Activated T-cell treated with anti-CD3 and anti-CD28 coated beads, Interleukin-2, amount 50 U/mL, for 24 hours (primary cell): Measurements from ENCODE around the gene ARFGAP1.
A peak's percentile ranks its signal among the peaks of the same experiment; 100 is the strongest.

Source experiments
- DNase-seq: peaks from one replicate; pipeline ENCODE4 v3.0.0-alpha.2; 2020
- H3K27ac Mint-ChIP-seq: 2 replicates; pipeline ENCODE4 v1.8.0; 2020; ENCODE audit warnings: mild to moderate bottlenecking, mixed read lengths
- H3K27me3 Mint-ChIP-seq: 2 replicates; pipeline ENCODE4 v1.8.0; 2020; ENCODE audit warnings: mixed read lengths
- H3K36me3 Mint-ChIP-seq: 2 replicates; pipeline ENCODE4 v1.8.0; 2020; ENCODE audit warnings: low read depth, mixed read lengths
- H3K4me1 Mint-ChIP-seq: 2 replicates; pipeline ENCODE4 v1.8.0; 2020; ENCODE audit warnings: low read depth, mixed read lengths
- H3K4me3 Mint-ChIP-seq: 2 replicates; pipeline ENCODE4 v1.8.0; 2020; ENCODE audit warnings: mild to moderate bottlenecking, moderate library complexity, mixed read lengths
- H3K9me3 Mint-ChIP-seq: 2 replicates; pipeline ENCODE4 v1.8.0; 2020; ENCODE audit warnings: mixed read lengths

ARFGAP1 gene

DNA sequence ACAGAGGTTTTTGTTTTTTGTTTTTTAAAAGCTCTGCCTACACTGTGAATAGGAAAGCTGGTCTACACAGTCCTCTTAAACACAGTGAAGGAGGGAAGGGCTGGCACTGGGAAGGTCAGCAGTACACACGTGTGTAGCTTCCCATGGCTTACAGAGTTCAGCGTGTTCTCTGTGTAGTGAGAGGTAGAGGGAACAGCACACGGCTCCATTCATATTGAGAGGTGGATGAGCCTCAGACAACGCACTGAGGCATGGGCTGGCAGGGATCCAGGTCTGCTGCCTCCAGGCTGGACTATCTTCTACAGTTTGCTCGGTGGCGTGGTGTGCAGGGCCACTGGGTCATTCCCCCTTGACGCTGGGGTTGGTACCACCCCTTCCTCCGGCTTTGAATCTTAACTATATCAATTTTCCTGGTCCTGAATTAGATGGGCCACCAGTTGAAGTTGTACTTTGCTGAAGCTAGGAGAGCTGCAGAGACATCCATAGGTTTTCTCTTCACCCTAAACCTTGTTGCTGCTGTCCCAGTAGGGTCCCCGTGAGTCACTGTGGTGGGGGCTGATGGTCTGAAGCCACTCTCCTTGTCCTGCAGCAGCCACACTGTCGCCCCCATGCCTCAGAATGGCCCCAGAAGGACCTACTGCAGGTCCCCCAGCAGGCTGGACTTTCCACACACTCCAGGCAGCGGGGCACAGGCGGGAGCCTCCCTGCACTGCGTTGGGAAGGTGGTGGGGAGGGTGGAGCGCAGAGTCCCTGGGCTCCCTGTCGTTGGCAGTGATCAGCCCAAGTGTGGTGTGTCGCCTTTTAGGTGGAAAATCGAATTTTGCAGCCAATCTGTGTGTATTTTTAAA lies 2.0 kb downstream of the ARFGAP1 start:
- no peaks in the 10 kb centered on the region for H3K27me3 Mint-ChIP-seq
- peaks cover 27% of the 10 kb centered on the region for H3K4me1 Mint-ChIP-seq
- no peaks in the 10 kb centered on the region for H3K9me3 Mint-ChIP-seq
- peak overlapping the region; percentile 67 for H3K27ac Mint-ChIP-seq
- no peak for DNase-seq
- peak overlapping the region; percentile 84 for H3K4me3 Mint-ChIP-seq
- peaks cover 54% of the 10 kb centered on the region for H3K36me3 Mint-ChIP-seq

DNA sequence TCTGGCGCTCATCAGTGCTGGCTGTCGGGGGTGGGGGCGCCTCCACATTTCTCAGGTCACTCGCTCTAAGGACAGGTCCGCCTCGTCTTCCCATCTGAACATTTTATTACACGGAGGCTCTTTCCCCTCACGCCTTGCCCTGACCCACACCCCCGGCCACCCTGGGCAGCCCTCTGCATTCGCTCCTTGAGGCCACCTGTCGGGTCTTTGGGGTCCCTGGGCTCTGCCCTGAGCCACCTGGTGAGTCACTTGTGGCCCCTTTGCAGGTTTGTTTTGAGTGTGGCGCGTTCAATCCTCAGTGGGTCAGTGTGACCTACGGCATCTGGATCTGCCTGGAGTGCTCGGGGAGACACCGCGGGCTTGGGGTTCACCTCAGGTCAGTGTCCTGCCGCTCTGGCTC lies 3.2 kb downstream of the ARFGAP1 start:
- H3K4me3 Mint-ChIP-seq: no peak overlapping the region
- H3K36me3 Mint-ChIP-seq: peaks cover 65% of the 10 kb centered on the region
- no peak overlapping the region for H3K27ac Mint-ChIP-seq
- H3K27me3 Mint-ChIP-seq: no peaks in the 10 kb centered on the region
- DNase-seq: no peak
- no peaks in the 10 kb centered on the region for H3K9me3 Mint-ChIP-seq
- H3K4me1 Mint-ChIP-seq: peaks cover 27% of the 10 kb centered on the region

DNA sequence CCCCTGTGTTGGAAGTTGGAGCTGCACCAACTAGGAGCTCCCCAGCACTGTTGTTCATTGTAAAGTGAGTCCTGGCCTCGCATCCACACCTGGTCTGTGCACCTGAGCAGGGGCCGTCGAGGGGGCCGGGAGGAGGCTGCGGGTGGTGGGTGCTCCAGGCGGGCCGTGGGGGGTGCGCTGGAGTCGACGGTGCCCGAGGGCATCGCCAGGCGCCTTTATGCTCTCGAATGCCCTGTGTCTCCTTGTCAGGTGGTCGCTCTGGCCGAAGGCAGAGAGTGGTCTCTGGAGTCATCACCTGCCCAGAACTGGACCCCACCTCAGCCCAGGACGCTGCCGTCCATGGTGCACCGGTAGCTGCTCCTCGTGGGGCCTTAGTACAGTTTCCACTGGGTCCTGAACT lies 4.3 kb downstream of the ARFGAP1 start:
- Mint-ChIP-seq H3K4me1 (peaks cover 20% of the 10 kb centered on the region), H3K9me3 (no peaks in the 10 kb centered on the region), H3K36me3 (peaks cover 74% of the 10 kb centered on the region), H3K27me3 (no peaks in the 10 kb centered on the region), H3K4me3 (no peak overlapping the region), H3K27ac (no peak overlapping the region)
- DNase-seq: no peak

DNA sequence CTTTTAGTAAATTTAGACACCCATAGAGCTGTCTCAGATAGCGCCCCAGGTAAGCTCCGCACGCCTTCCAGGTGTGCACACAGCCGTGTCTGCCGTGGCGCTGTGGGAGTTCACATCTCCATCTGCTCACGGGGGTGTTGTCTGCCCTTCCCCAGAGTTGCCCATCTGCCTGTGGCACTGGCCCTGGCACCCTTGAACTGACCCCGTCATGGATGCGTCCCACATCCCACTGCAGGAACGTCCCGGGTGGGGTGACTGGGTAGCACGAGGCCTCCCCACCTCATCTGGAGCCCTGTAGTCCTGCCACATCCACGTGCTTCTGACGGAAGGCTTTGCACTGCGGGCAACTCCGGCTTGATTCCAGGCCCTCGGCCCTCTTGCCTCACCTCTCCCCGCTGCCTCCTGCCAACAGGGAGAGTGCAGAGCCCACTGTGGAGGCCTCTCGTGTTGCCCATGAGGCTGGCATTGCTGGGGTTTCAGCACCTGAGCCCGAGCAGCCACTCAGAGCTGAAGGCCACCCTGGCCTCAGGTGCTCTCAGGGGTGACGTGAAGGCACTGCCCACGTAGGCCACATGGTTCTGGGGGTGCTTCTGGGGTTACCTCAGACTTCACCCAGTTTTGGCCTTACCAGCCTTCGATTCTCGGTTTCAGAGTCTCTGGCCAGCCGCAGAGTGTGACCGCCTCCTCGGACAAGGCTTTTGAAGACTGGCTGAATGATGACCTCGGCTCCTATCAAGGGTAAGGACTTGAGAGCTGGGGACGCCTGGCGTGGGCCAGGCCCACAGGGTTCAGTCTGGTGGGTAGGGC lies 5.1 kb downstream of the ARFGAP1 start:
- Mint-ChIP-seq H3K4me3 (no peak overlapping the region), H3K4me1 (peaks cover 19% of the 10 kb centered on the region), H3K27ac (no peak overlapping the region), H3K27me3 (no peaks in the 10 kb centered on the region), H3K36me3 (peaks cover 81% of the 10 kb centered on the region), H3K9me3 (no peaks in the 10 kb centered on the region)
- no peak for DNase-seq

DNA sequence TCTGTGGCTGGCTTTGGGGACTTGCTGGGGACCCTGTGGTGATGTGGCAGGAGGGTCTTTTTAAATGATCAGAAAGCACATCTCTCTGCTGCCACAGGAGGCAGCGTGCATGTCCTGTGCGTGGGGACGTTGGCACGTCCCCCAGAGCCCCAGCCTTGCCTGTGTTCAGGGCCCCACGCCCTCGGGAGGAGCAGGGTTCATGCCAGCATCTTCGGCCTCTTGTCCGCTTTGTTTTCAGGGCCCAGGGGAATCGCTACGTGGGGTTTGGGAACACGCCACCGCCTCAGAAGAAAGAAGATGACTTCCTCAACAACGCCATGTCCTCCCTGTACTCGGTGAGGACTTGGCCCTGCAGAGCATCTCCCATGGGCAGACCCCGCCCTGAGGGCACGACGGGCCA lies 6.0 kb downstream of the ARFGAP1 start:
- H3K4me1 Mint-ChIP-seq: peaks cover 17% of the 10 kb centered on the region
- no peak overlapping the region for H3K27ac Mint-ChIP-seq
- H3K27me3 Mint-ChIP-seq: no peaks in the 10 kb centered on the region
- no peak overlapping the region for H3K4me3 Mint-ChIP-seq
- H3K9me3 Mint-ChIP-seq: no peaks in the 10 kb centered on the region
- H3K36me3 Mint-ChIP-seq: peaks cover 83% of the 10 kb centered on the region
- no peak for DNase-seq

DNA sequence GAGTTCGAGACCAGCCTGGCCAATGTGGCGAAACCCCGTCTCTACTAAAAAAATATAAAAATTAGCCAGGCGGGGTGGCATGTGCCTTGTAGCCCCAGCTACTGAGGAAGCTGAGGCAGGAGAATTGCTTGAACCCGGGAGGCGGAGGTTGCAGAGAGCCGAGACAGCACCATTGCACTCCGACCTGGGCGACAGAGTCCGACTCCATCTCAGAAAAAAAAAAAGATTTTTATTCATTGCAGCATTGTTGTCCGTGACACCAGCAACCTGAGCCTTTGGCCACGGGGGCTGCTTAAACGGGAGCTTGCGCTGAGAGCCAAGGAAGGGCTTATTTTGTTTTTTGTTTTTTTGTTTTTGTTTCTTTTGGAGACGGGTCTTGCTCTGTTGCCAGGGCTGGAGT lies 7.3 kb downstream of the ARFGAP1 start:
- peaks cover 9% of the 10 kb centered on the region for H3K4me1 Mint-ChIP-seq
- no peaks in the 10 kb centered on the region for H3K9me3 Mint-ChIP-seq
- H3K4me3 Mint-ChIP-seq: no peak overlapping the region
- no peak overlapping the region for H3K27ac Mint-ChIP-seq
- no peak for DNase-seq
- H3K27me3 Mint-ChIP-seq: no peaks in the 10 kb centered on the region
- peaks cover 87% of the 10 kb centered on the region for H3K36me3 Mint-ChIP-seq

DNA sequence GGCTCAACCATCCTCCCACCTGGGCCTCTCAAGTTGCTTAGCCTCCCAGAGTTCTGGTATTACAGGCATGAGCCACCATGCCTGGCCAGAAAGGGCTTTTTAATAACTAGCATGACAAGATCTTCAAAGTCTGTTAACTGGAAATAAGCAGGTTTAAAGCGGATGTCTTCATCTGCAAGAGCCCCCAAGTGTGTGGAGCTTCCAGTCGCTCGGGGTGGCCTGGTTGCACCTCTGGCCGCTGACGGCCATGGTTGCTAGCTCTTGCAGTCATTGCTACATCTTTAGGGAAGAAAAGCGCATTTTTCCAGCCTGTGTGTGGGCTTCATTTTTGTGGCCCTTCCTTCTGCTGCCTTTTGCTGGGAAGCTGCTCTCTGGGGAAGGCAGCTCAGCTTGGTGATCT lies 7.8 kb downstream of the ARFGAP1 start:
- Mint-ChIP-seq H3K4me1 (peaks cover 5% of the 10 kb centered on the region), H3K36me3 (peaks cover 83% of the 10 kb centered on the region), H3K9me3 (no peaks in the 10 kb centered on the region), H3K27ac (no peak overlapping the region), H3K4me3 (no peak overlapping the region), H3K27me3 (no peaks in the 10 kb centered on the region)
- DNase-seq: no peak

DNA sequence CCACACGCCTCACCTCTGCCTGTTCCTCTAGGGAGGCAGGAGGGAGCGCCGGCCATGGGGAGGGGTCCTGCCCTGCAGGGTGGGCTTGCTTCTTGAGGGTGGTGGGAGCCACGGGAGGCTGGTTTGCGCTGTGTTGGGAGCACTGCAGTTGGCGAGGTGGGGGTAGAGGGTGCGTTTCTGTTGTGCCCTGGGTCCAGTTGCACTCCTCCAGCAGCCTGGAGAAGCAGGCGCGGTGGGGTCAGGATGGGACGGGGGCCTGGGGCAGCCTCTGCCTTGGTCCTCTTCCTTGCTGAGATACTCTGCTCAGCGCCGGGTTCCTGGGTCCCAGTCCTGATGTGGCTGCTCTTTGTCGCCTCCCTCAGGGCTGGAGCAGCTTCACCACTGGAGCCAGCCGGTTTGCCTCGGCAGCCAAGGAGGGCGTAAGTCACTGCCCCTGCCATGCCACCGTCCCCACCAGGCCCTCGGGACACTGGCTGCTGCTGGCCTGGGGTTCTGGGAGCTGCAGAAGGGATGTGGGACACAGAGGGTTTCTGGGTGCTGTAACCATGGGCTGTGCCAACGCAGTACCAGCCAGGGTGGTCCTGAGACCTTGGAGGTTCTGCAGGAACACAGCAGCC lies 8.4 kb downstream of the ARFGAP1 start:
- Mint-ChIP-seq H3K27ac (no peak overlapping the region), H3K36me3 (peaks cover 84% of the 10 kb centered on the region), H3K4me1 (peaks cover 4% of the 10 kb centered on the region), H3K27me3 (no peaks in the 10 kb centered on the region), H3K9me3 (no peaks in the 10 kb centered on the region), H3K4me3 (no peak overlapping the region)
- DNase-seq: no peak

DNA sequence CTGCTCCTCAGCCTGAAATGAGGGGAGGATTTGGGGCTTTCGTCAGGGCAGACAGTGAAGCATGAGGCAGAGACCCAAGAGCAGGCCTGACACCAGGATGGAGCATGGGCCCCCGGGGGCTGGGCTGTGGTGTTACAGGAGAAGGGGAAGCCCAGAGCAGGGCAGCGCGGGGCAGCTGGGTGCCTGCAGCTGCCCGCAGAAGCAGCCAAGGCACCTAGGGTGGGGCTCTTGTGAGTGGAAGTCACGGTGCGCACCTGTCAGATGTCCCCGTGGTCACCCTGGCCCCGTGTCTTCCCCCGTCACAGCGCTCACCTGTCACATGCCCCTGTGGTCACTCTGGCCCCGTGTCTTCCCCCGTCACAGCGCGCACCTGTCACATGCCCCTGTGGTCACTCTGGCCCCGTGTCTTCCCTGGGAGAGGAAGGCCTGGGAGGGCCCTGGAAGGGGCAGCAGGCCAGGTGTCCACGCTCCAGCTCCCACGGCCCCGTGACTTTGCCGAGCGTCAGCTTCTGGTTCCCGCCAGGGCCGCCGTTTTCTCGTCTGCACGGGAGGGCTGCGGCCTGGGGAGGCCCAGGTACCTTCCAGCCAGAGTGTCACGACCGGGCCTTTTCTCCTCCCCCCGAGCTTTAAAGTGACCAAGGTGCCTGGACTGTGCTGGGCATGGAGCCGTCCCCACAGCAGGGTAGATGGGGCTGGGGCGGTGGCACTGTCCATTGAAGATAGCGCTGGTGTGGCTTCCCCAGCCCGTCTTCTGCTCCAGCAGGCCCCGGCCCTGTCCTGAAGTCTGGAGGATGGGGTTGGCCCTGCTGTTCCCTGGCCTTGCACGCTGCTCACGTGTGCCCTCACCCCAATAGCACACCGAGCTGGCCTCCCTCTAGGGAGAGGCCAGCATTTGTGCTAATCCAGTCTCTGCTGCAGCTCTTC lies 9.4 kb downstream of the ARFGAP1 start:
- Mint-ChIP-seq H3K4me3 (no peak overlapping the region), H3K36me3 (peaks cover 79% of the 10 kb centered on the region), H3K9me3 (no peaks in the 10 kb centered on the region), H3K27me3 (no peaks in the 10 kb centered on the region), H3K4me1 (peaks cover 4% of the 10 kb centered on the region), H3K27ac (no peak overlapping the region)
- no peak for DNase-seq

DNA sequence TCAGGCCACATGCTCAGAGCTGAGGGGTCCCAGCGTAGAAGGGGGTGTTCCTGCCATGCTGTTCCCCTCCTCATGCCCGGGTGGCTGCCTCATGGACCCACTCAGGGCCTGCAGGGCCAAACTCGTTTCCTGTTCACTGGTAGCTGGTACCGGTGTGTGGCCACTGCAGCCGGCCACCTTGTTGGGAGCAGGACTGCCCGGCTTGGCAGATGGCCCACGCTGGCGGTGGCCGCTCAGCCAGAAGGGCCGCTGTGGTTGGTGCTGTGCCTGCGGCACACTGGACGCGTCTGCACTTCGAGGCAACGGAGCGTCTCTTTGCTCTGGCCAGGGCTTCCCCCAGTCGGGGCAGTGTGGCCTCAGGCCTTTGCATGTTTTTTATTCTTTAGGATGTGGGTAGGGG lies 10.3 kb downstream of the ARFGAP1 start:
- peaks cover 76% of the 10 kb centered on the region for H3K36me3 Mint-ChIP-seq
- DNase-seq: no peak
- no peaks in the 10 kb centered on the region for H3K27me3 Mint-ChIP-seq
- no peak overlapping the region for H3K27ac Mint-ChIP-seq
- no peaks in the 10 kb centered on the region for H3K9me3 Mint-ChIP-seq
- H3K4me3 Mint-ChIP-seq: no peak overlapping the region
- H3K4me1 Mint-ChIP-seq: peaks cover 4% of the 10 kb centered on the region

DNA sequence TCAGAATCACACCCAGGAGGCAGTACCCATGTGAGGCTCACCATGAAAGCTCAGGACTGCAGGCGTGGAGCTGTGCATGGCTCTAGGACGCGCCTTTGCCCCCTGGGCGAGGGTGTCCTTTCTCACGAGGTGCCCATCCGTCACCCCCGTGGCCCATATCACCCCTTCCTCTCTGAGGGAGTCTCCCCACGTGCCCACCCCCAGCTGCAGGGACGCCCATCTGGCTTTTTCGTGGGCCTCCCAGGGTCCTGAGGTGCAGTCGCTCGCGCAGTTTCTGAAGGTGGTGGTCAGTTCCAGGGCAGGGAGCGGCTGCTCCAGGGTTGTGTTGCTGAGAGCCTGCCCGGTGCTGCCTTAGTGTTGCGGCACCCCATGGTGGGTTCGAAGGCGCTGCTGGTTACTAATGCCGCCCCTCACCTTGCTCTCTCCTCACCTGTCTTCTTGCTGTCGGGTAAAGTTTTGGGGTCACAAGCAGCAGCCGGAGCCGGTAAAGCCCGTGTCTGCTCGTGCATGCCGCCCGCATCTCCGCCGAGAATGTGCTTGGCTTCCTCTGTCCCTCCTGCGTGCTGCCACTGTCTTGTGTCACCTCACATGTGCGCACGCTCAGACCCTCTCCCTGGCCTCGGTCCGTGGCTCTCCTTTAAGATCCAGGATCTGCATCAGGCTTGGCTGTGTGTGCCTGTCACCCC lies 10.9 kb downstream of the ARFGAP1 start:
- H3K9me3 Mint-ChIP-seq: no peaks in the 10 kb centered on the region
- H3K27ac Mint-ChIP-seq: peak overlapping the region; percentile 52
- no peaks in the 10 kb centered on the region for H3K27me3 Mint-ChIP-seq
- peaks cover 75% of the 10 kb centered on the region for H3K36me3 Mint-ChIP-seq
- H3K4me1 Mint-ChIP-seq: peaks cover 4% of the 10 kb centered on the region
- peak overlapping the region; percentile 62 for H3K4me3 Mint-ChIP-seq
- no peak for DNase-seq

DNA sequence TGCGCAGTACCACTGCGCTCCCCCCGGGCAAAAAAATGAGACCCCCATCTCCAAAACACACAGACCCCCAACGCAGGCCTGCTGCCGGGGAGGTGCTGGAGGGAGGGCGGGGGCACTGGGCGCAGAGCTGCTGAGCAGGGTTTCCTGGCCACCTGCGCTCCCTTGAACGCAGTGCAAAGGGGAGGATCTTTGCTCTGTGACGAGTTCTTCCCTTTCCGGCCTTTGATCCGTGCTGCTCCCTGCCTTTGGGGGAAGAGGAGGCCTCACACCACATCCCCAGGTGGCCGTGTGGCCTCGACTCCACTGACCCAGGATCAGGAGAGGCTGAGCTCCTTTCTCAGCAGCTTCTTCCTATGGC lies 11.4 kb downstream of the ARFGAP1 start:
- peak overlapping the region; percentile 62 for H3K4me3 Mint-ChIP-seq
- DNase-seq: no peak
- H3K27me3 Mint-ChIP-seq: no peaks in the 10 kb centered on the region
- no peaks in the 10 kb centered on the region for H3K9me3 Mint-ChIP-seq
- H3K4me1 Mint-ChIP-seq: peaks cover 4% of the 10 kb centered on the region
- peak overlapping the region; percentile 52 for H3K27ac Mint-ChIP-seq
- peaks cover 75% of the 10 kb centered on the region for H3K36me3 Mint-ChIP-seq

DNA sequence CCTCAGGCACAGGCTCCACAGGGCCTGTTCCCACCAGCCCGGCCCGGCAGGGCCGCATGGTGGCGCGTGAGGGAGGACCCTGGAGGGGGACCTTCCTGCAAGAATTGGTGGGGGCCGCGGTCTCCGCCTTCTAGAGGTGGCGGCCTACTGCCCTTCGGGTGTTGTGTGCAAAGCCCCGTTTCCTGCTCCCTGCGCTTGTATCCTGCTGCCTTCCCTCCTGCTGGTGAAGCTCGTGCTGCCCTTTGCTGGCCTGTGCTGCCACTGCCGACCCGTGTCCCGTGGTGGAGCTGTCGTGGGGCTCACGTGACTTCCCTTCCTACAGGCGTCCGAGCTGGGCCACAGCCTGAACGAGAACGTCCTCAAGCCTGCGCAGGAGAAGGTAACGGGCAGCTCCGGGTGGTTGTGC lies 11.9 kb downstream of the ARFGAP1 start:
- no peaks in the 10 kb centered on the region for H3K27me3 Mint-ChIP-seq
- H3K36me3 Mint-ChIP-seq: peaks cover 73% of the 10 kb centered on the region
- no peaks in the 10 kb centered on the region for H3K9me3 Mint-ChIP-seq
- DNase-seq: no peak
- peak overlapping the region; percentile 40 for H3K27ac Mint-ChIP-seq
- peak overlapping the region; percentile 69 for H3K4me3 Mint-ChIP-seq
- peaks cover 4% of the 10 kb centered on the region for H3K4me1 Mint-ChIP-seq
